Neural cell (in vitro differentiated cells): Measurements from ENCODE around the gene GLB1L3. TPM values are rescaled to one million over a fixed set of nuclear protein-coding genes. Genes with fewer than 3 reads are reported as not detected.

Experiments
- H2AFZ ChIP-seq: fragments of 200-600, 300-800 bp; sonication (generic), shearing (Covaris generic); 2 replicates; pipeline ENCODE4 v1.6.0; 2014; ENCODE audit warnings: low read depth, mild to moderate bottlenecking, antibody characterized with exemption, low read length, moderate library complexity
- H3F3A ChIP-seq: fragments of 200-600 bp; shearing (Covaris generic); 2 replicates; pipeline ENCODE4 v1.6.1; 2016; ENCODE audit warnings: mild to moderate bottlenecking, moderate library complexity, mixed read lengths, antibody characterized with exemption, low read length; ENCODE audit not compliant: insufficient read depth, poor library complexity, severe bottlenecking
- H3K27ac ChIP-seq: fragments of 200-600, 300-800 bp; sonication (generic), shearing (Covaris generic); 2 replicates; pipeline ENCODE4 v1.5.1; 2014; ENCODE audit warnings: mild to moderate bottlenecking, low read length, moderate library complexity
- H3K27me3 ChIP-seq: fragments of 300-800, 200-600 bp; sonication (generic), shearing (Covaris generic); 2 replicates; pipeline ENCODE4 v1.6.0; 2014; ENCODE audit warnings: mild to moderate bottlenecking, low read depth, low read length, moderate library complexity; ENCODE audit not compliant: insufficient read depth
- H3K36me3 ChIP-seq: fragments of 300-800, 200-600 bp; sonication (generic), shearing (Covaris generic); 2 replicates; pipeline ENCODE4 v1.5.1; 2014; ENCODE audit warnings: mild to moderate bottlenecking, antibody characterized with exemption, low read length, moderate library complexity; ENCODE audit not compliant: insufficient read depth
- H3K4me2 ChIP-seq: fragments of 300-800, 200-600 bp; sonication (generic), shearing (Covaris generic); 2 replicates; pipeline ENCODE4 v1.6.0; 2014; ENCODE audit warnings: mild to moderate bottlenecking, low read length
- H3K4me3 ChIP-seq: fragments of 300-800, 200-600 bp; sonication (generic), shearing (Covaris generic); 2 replicates; pipeline ENCODE4 v1.5.1; 2014; ENCODE audit warnings: mild to moderate bottlenecking, low read length, moderate library complexity
- H3K79me2 ChIP-seq: fragments of 200-600 bp; shearing (Covaris generic); replicated peaks from 2 replicates; pipeline ENCODE4 v1.6.0; 2014; ENCODE audit warnings: mild to moderate bottlenecking, low read length, moderate library complexity; ENCODE audit not compliant: insufficient read depth
- H3K9ac ChIP-seq: fragments of 300-800, 200-600 bp; sonication (generic), shearing (Covaris generic); 2 replicates; pipeline ENCODE4 v1.6.1; 2016; ENCODE audit warnings: mild to moderate bottlenecking, low read length, mixed read lengths
- H3K9me2 ChIP-seq: fragments of 200-600 bp; shearing (Covaris generic); 2 replicates; pipeline ENCODE4 v1.6.1; 2016; ENCODE audit warnings: mild to moderate bottlenecking, low read length, mixed read lengths; ENCODE audit not compliant: insufficient read depth
- H3K9me3 ChIP-seq: fragments of 200-600, 300-800 bp; sonication (generic), shearing (Covaris generic); 2 replicates; pipeline ENCODE4 v1.6.1; 2016; ENCODE audit warnings: mild to moderate bottlenecking, mixed run types, low read length, moderate library complexity, mixed read lengths
- H4K20me1 ChIP-seq: fragments of 200-600 bp; shearing (Covaris generic); 2 replicates; pipeline ENCODE4 v1.6.1; 2016; ENCODE audit warnings: mild to moderate bottlenecking, mixed run types; ENCODE audit not compliant: insufficient read depth
- CTCF ChIP-seq: fragments of 450-650 bp; IDR thresholded peaks from 2 replicates; pipeline ENCODE4 v1.5.1; 2014; ENCODE audit warnings: antibody characterized with exemption, mild to moderate bottlenecking, moderate library complexity; ENCODE audit not compliant: poor library complexity, severe bottlenecking
- EP300 ChIP-seq: fragments of 450-650 bp; conservative IDR thresholded peaks from 2 replicates; pipeline ENCODE4 v1.6.1; 2014; ENCODE audit warnings: antibody characterized with exemption, mild to moderate bottlenecking, moderate library complexity; ENCODE audit not compliant: poor library complexity, severe bottlenecking
- EZH2 ChIP-seq: fragments of 200-600, 300-800 bp; shearing (Covaris generic), sonication (generic); IDR thresholded peaks from 2 replicates; pipeline ENCODE4 v1.6.1; 2014; ENCODE audit warnings: antibody characterized with exemption, low read length, borderline replicate concordance, mild to moderate bottlenecking; ENCODE audit not compliant: insufficient read depth, poor library complexity, severe bottlenecking
- MXI1 ChIP-seq: fragments of 450-650 bp; conservative IDR thresholded peaks from 2 replicates; pipeline ENCODE4 v1.6.1; 2014; ENCODE audit warnings: antibody characterized with exemption, mild to moderate bottlenecking; ENCODE audit not compliant: poor library complexity, severe bottlenecking
- POLR2AphosphoS5 ChIP-seq: IDR thresholded peaks from 2 replicates; pipeline ENCODE4 v1.6.1; 2012
- RAD21 ChIP-seq: fragments of 450-650 bp; conservative IDR thresholded peaks from 2 replicates; pipeline ENCODE4 v1.6.1; 2014; ENCODE audit warnings: antibody characterized with exemption, mild to moderate bottlenecking, moderate library complexity
- REST ChIP-seq: IDR thresholded peaks from 2 replicates; pipeline ENCODE4 v1.6.1; 2012; ENCODE audit warnings: borderline replicate concordance
- SMC3 ChIP-seq: fragments of 450-650 bp; conservative IDR thresholded peaks from 2 replicates; pipeline ENCODE4 v1.6.1; 2014; ENCODE audit warnings: antibody characterized with exemption, mild to moderate bottlenecking, moderate library complexity; ENCODE audit not compliant: poor library complexity
- TAF1 ChIP-seq: IDR thresholded peaks from 2 replicates; pipeline ENCODE4 v1.6.1; 2012; ENCODE audit warnings: low read depth
- polyA plus RNA-seq: library from polyadenylated mRNA; depleted of rRNA; stranded (reverse); fragments of >200 nt; gene quantifications from 2 replicates; pipeline ENCODE4 v1.2.3, GENCODE V29; 2014

The GLB1L3 gene
- polyA plus RNA-seq, 1 donor from 2014 or later = 0.19 TPM

GRCh38 chr11:134289167-134289566 lies 13.0 kb downstream of the GLB1L3 start:
- Histone ChIP-seq H3K4me3 (no peak overlapping the region), H3F3A (no peaks in the 10 kb centered on the region), H3K27me3 (no peaks in the 10 kb centered on the region), H3K4me2 (no peak overlapping the region), H3K36me3 (no peaks in the 10 kb centered on the region), H3K9ac (no peak overlapping the region), H3K9me2 (no peaks in the 10 kb centered on the region), H3K27ac (no peak overlapping the region), H3K9me3 (no peaks in the 10 kb centered on the region), H3K79me2 (no peaks in the 10 kb centered on the region), H2AFZ (no peak overlapping the region), H4K20me1 (no peaks in the 10 kb centered on the region)
- TF ChIP-seq EZH2 = no peak

GRCh38 chr11:134289789-134290188 lies 13.6 kb downstream of the GLB1L3 start:
- Histone ChIP-seq H3K4me3 (no peak overlapping the region), H3F3A (no peaks in the 10 kb centered on the region), H3K79me2 (no peaks in the 10 kb centered on the region), H3K27ac (no peak overlapping the region), H2AFZ (no peak overlapping the region), H4K20me1 (no peaks in the 10 kb centered on the region), H3K4me2 (no peak overlapping the region), H3K9me3 (no peaks in the 10 kb centered on the region), H3K9me2 (no peaks in the 10 kb centered on the region), H3K9ac (no peak overlapping the region), H3K36me3 (no peaks in the 10 kb centered on the region), H3K27me3 (no peaks in the 10 kb centered on the region)
- TF ChIP-seq EP300 (no peak), RAD21 (no peak), EZH2 (no peak), SMC3 (no peak), CTCF (no peak), REST (no peak), MXI1 (no peak), POLR2AphosphoS5 (no peak), TAF1 (no peak)

GRCh38 chr11:134290646-134291045 lies 14.5 kb downstream of the GLB1L3 start:
- H3K9me3 ChIP-seq = no peaks in the 10 kb centered on the region
- H3F3A ChIP-seq = no peaks in the 10 kb centered on the region
- no peak overlapping the region for H3K9ac ChIP-seq
- no peaks in the 10 kb centered on the region for H3K9me2 ChIP-seq
- no peak overlapping the region for H3K27ac ChIP-seq
- H3K36me3 ChIP-seq = no peaks in the 10 kb centered on the region
- no peak overlapping the region for H2AFZ ChIP-seq
- TF ChIP-seq TAF1 = no peak
- no peak for TF ChIP-seq EP300
- TF ChIP-seq POLR2AphosphoS5 = no peak
- no peak for TF ChIP-seq EZH2
- TF ChIP-seq MXI1 = no peak
- TF ChIP-seq SMC3 = no peak
- H3K4me2 ChIP-seq = no peak overlapping the region
- H3K79me2 ChIP-seq = no peaks in the 10 kb centered on the region
- H3K4me3 ChIP-seq = no peak overlapping the region
- no peaks in the 10 kb centered on the region for H3K27me3 ChIP-seq
- no peaks in the 10 kb centered on the region for H4K20me1 ChIP-seq
